Inflammatory macrophage treated with lipopolysaccharide for 4 hours (primary cell): ENCODE results near the gene HSD17B4.
"Not testable (repeated sequence)": the region's sequence is repeated elsewhere in the genome, so short reads cannot be mapped to it uniquely, and the experiment has no call there.

Experiments used
- DNase-seq: peaks from one replicate; pipeline ENCODE4 v3.0.0-alpha.2; 2020

Gene HSD17B4

GRCh38 chr5:119435436-119436132, 16.7 kb upstream of the HSD17B4 start:
- DNase-seq: peak; percentile 73

- not testable (repeated sequence) for DNase-seq
Measured at GRCh38 chr5:119437785-119438586, 14.3 kb upstream of the HSD17B4 start.

GRCh38 chr5:119438587-119438917, 13.7 kb upstream of the HSD17B4 start:
- DNase-seq: peak; percentile 71

GRCh38 chr5:119439140-119439631, 13.1 kb upstream of the HSD17B4 start:
- no peak for DNase-seq

- DNase-seq: not testable (repeated sequence)
Measured at GRCh38 chr5:119439632-119440031, 12.7 kb upstream of the HSD17B4 start.

GRCh38 chr5:119444643-119445042, 7.7 kb upstream of the HSD17B4 start:
- not testable (repeated sequence) for DNase-seq

GRCh38 chr5:119445544-119445943, 6.8 kb upstream of the HSD17B4 start:
- DNase-seq: no peak

GRCh38 chr5:119449882-119450281, 2.4 kb upstream of the HSD17B4 start:
- DNase-seq: no peak

GRCh38 chr5:119450627-119451026, 1.7 kb upstream of the HSD17B4 start:
- DNase-seq: peak; percentile 39

- no peak for DNase-seq
Measured at GRCh38 chr5:119451561-119451960, 736 bp upstream of the HSD17B4 start.

GRCh38 chr5:119452060-119452372, 281 bp upstream of the HSD17B4 start:
- DNase-seq: no peak

GRCh38 chr5:119453040-119453373, 710 bp downstream of the HSD17B4 start:
- peak; percentile 14 for DNase-seq

GRCh38 chr5:119454171-119454570, 1.9 kb downstream of the HSD17B4 start:
- no peak for DNase-seq

GRCh38 chr5:119458911-119459632, 6.8 kb downstream of the HSD17B4 start:
- no peak for DNase-seq

GRCh38 chr5:119465640-119466039, 13.3 kb downstream of the HSD17B4 start:
- DNase-seq: no peak

- DNase-seq: no peak
Measured at GRCh38 chr5:119468286-119468685, 16.0 kb downstream of the HSD17B4 start.

GRCh38 chr5:119470105-119470763, 17.9 kb downstream of the HSD17B4 start:
- DNase-seq: peak; percentile 13

- DNase-seq: peak; percentile 36
Measured at GRCh38 chr5:119470851-119471451, 18.7 kb downstream of the HSD17B4 start.

GRCh38 chr5:119473241-119473640, 20.9 kb downstream of the HSD17B4 start:
- no peak for DNase-seq

GRCh38 chr5:119476341-119476740, 24.0 kb downstream of the HSD17B4 start:
- DNase-seq: no peak

- no peak for DNase-seq
Measured at GRCh38 chr5:119478781-119479180, 26.5 kb downstream of the HSD17B4 start.

- DNase-seq: not testable (repeated sequence)
Measured at GRCh38 chr5:119480629-119481028, 28.3 kb downstream of the HSD17B4 start.

- DNase-seq: no peak
Measured at GRCh38 chr5:119483155-119483554, 30.9 kb downstream of the HSD17B4 start.
